HepG2 (cell line): ENCODE measurements around the gene EIF4G1. TPM values are rescaled to one million over a fixed set of nuclear protein-coding genes. Genes with fewer than 3 reads are reported as not detected.

Source experiments
- ATF4 ChIP-seq, 2 experiments: fragments of 450-650 bp in 1 of 2; sonication (generic) in 1 of 2; formaldehyde crosslinking; IDR thresholded peaks; 2 replicates each; pipeline versions ENCODE4 v1.5.0 to v1.8.0; 2020 to 2022; ENCODE audit warnings: mild to moderate bottlenecking in 1 of 2, missing genetic modification reagents in 1 of 2
- CSRNP1 ChIP-seq: sonication (generic); formaldehyde crosslinking; IDR thresholded peaks from 2 replicates; pipeline ENCODE4 v1.8.1; 2023; ENCODE audit warnings: mild to moderate bottlenecking, missing genetic modification reagents
- FOXC1 ChIP-seq: sonication (generic); formaldehyde crosslinking; IDR thresholded peaks from 2 replicates; pipeline ENCODE4 v1.8.0; 2022; ENCODE audit warnings: mild to moderate bottlenecking, missing genetic modification reagents, borderline replicate concordance
- FOXM1 ChIP-seq: sonication (generic); formaldehyde crosslinking; IDR thresholded peaks from 2 replicates; pipeline ENCODE4 v1.5.0; 2020; ENCODE audit warnings: missing genetic modification reagents
- MAF1 ChIP-seq: sonication (generic); formaldehyde crosslinking; IDR thresholded peaks from 2 replicates; pipeline ENCODE4 v1.5.0; 2020; ENCODE audit warnings: missing genetic modification reagents, borderline replicate concordance
- SKIL ChIP-seq: sonication (generic); formaldehyde crosslinking; IDR thresholded peaks from 2 replicates; pipeline ENCODE4 v1.8.0; 2022; ENCODE audit warnings: missing genetic modification reagents, mild to moderate bottlenecking, moderate library complexity, borderline replicate concordance
- SRY ChIP-seq: sonication (generic); formaldehyde crosslinking; IDR thresholded peaks from 2 replicates; pipeline ENCODE4 v1.8.0; 2022; ENCODE audit warnings: mild to moderate bottlenecking, missing genetic modification reagents
- ZFP82 ChIP-seq: sonication (generic); formaldehyde crosslinking; IDR thresholded peaks from 2 replicates; pipeline ENCODE4 v1.5.1; 2020; ENCODE audit warnings: mild to moderate bottlenecking, missing genetic modification reagents, borderline replicate concordance
- ZNF343 ChIP-seq: sonication (generic); formaldehyde crosslinking; IDR thresholded peaks from 2 replicates; pipeline ENCODE4 v1.4.0; 2020; ENCODE audit warnings: mild to moderate bottlenecking, missing genetic modification reagents
- ZNF432 ChIP-seq: sonication (generic); formaldehyde crosslinking; IDR thresholded peaks from 2 replicates; pipeline ENCODE4 v1.5.0; 2020; ENCODE audit warnings: missing genetic modification reagents, mild to moderate bottlenecking, borderline replicate concordance
- ZNF547 ChIP-seq: sonication (generic); formaldehyde crosslinking; IDR thresholded peaks from 2 replicates; pipeline ENCODE4 v1.5.1; 2020; ENCODE audit warnings: mild to moderate bottlenecking, missing genetic modification reagents
- ZNF574 ChIP-seq: sonication (generic); formaldehyde crosslinking; IDR thresholded peaks from 2 replicates; pipeline ENCODE4 v1.4.0; 2020; ENCODE audit warnings: missing genetic modification reagents
- polyA plus RNA-seq, 8 experiments: library from polyadenylated mRNA; depleted of rRNA in 3 of 8; stranded (reverse) in 7 of 8; unstranded in 1 of 8; fragments of >200 nt; fragmentation: Illumina TruSeq in 4 of 8; extraction: Trizol in 4 of 8; gene quantifications; 2 replicates each; pipeline versions ENCODE4 v1.2.1 to v1.2.3, GENCODE V29; 2011 to 2016; ENCODE audit warnings: low read depth in 4 of 8, missing spikeins in 1 of 8, mixed read lengths in 1 of 8; ENCODE audit not compliant: insufficient read depth in 1 of 8
- total RNA-seq, 5 experiments: library from RNA; depleted of rRNA; stranded (reverse); fragments of >200 nt; fragmentation: Illumina TruSeq; extraction: Trizol; gene quantifications; 2 replicates each; pipeline ENCODE4 v1.2.3, GENCODE V29; 2016; ENCODE audit warnings: low read depth in 1 of 5

The EIF4G1 gene
- total and polyA plus RNA-seq, 2 of the 13 experiments (the other 11 are each of a cell fraction or from before 2014, with no cell fraction given), result 208 to 213 TPM

- 0 out of 4 replicates have a peak, but pooled peaks of 1 of the 2 experiments have one; percentile 17 for TF ChIP-seq ATF4 (CRISPR knock-in tag; IDR thresholded peaks at IDR 0.05)
- TF ChIP-seq ZNF432 (CRISPR knock-in tag), result no peak
- 0 out of 2 replicates have a peak, but pooled peaks have one; percentile 14 for TF ChIP-seq SKIL (CRISPR knock-in tag)
- no peak for TF ChIP-seq ZNF343
- 0 out of 2 replicates have a peak, but pooled peaks have one; percentile 38 for TF ChIP-seq MAF1 (CRISPR knock-in tag)
- TF ChIP-seq ZFP82 (CRISPR knock-in tag), result peak; percentile 10; the same call in 1 of the 2 replicates
- 0 out of 2 replicates have a peak, but pooled peaks have one; percentile 40 for TF ChIP-seq FOXC1 (CRISPR knock-in tag)
- 0 out of 2 replicates have a peak, but pooled peaks have one; percentile 7 for TF ChIP-seq CSRNP1
- TF ChIP-seq ZNF547 (CRISPR knock-in tag), result peak; percentile 3; the same call in 1 of the 2 replicates
- 0 out of 2 replicates have a peak, but pooled peaks have one; percentile 12 for TF ChIP-seq SRY (CRISPR knock-in tag)
- 0 out of 2 replicates have a peak, but pooled peaks have one; percentile 11 for TF ChIP-seq FOXM1 (CRISPR knock-in tag)
- TF ChIP-seq ZNF574 (CRISPR knock-in tag), result 0 out of 2 replicates have a peak, but pooled peaks have one; percentile 0
Measured at GRCh38 chr3:184361932-184362667, 47.7 kb downstream of the EIF4G1 start (continued).
